Measurements from ENCODE around the gene ADGRB3. TPM values are rescaled to one million over a fixed set of nuclear protein-coding genes. Genes with fewer than 3 reads are reported as not detected.

The ADGRB3 gene
- total RNA-seq, 4 donors from 2014 or later, result 0.30 to 0.94 (median 0.35) TPM

GRCh38 chr6:69339163-69339550 lies 704.1 kb downstream of the ADGRB3 start:
- intact Hi-C loops (cut with DNase I; ENCODE audit: low total_unique reads), result no loop called here
- no peak for TF ChIP-seq CTCF (IDR thresholded peaks at IDR 0.05)
- no peak for TF ChIP-seq POLR2A (IDR thresholded peaks at IDR 0.05)
- DNase-seq (ENCODE audit: low spot score in 2 of 2), result no peak
- WGBS, 2 donors, result 69 to 72% methylated on average over 6 of the region's 6 CpGs
- no peak overlapping the region for H3K4me3 ChIP-seq (ENCODE audit: low read depth, poor library complexity, severe bottlenecking)

GRCh38 chr6:69340196-69340595 lies 705.1 kb downstream of the ADGRB3 start:
- intact Hi-C loops (cut with DNase I; ENCODE audit: low total_unique reads), result no loop called here
- no peak for DNase-seq (ENCODE audit: low spot score in 2 of 2)
- 50 to 96% methylated on average over 1 of the region's 1 CpG for WGBS, 2 donors
- no peak overlapping the region for H3K4me3 ChIP-seq (ENCODE audit: low read depth, poor library complexity, severe bottlenecking)
- no peak for TF ChIP-seq CTCF (IDR thresholded peaks at IDR 0.05)
- no peak for TF ChIP-seq POLR2A (IDR thresholded peaks at IDR 0.05)

DNA sequence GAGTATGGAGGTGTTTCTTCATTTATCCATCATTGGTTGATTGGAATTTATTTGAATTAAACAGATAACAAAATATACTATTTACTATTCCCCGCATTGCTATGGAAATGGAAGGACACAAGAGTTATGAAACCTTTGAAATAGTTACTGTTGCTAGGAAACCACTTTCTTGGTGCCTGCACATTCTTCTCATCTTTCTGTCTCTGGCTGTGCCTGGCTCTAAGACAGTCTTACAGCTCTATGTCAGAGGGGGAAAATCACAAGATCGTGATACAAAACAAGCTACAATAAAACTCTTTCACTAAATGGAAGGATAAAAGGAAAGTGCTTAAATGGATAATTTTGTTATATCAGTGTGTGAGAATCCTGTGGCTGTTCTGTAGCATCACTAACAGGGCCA lies 708.8 kb downstream of the ADGRB3 start:
- 66 to 78% methylated on average over 2 of the region's 2 CpGs for WGBS, 2 donors
- TF ChIP-seq CTCF (IDR thresholded peaks at IDR 0.05) (no peak), POLR2A (IDR thresholded peaks at IDR 0.05) (no peak)
- intact Hi-C loops (cut with DNase I; ENCODE audit: low total_unique reads), result no loop called here
- DNase-seq (ENCODE audit: low spot score in 2 of 2), result no peak
- no peak overlapping the region for H3K4me3 ChIP-seq (ENCODE audit: low read depth, poor library complexity, severe bottlenecking)

DNA sequence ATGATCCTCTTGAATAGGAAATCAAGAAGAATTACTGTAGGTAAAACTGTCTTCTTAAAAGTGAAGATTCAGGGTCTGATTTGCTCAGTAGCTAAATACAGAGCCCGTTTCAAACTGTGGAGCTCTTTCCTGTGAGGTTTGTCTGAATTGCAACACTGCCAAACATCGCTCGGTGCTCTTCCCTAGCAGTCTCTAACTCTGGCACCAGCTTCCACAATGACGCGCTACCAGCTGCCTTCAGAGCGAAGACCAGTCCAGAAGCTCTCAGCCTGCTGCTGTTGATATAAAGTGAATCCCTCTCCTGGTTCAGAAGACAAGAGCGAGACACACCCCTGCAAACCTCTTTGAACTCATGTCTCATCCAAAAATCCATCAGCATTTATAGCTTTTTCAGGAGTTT lies 714.7 kb downstream of the ADGRB3 start:
- TF ChIP-seq POLR2A (IDR thresholded peaks at IDR 0.05) (no peak), CTCF (IDR thresholded peaks at IDR 0.05) (no peak)
- DNase-seq (ENCODE audit: low spot score in 2 of 2), result no peak
- intact Hi-C loops (cut with DNase I; ENCODE audit: low total_unique reads), result loop anchor here (2.0 kb wide), 1 partner anchor 71 kb away; no protein-coding TSS in a partner anchor
- 62 to 73% methylated on average over 7 of the region's 7 CpGs for WGBS, 2 donors
- no peak overlapping the region for H3K4me3 ChIP-seq (ENCODE audit: low read depth, poor library complexity, severe bottlenecking)

- 87 to 88% methylated on average over 3 of the region's 3 CpGs for WGBS, 2 donors
- TF ChIP-seq CTCF (IDR thresholded peaks at IDR 0.05) (no peak), POLR2A (IDR thresholded peaks at IDR 0.05) (no peak)
- no peak overlapping the region for H3K4me3 ChIP-seq (ENCODE audit: low read depth, poor library complexity, severe bottlenecking)
- no peak for DNase-seq (ENCODE audit: low spot score in 2 of 2)
- intact Hi-C loops (cut with DNase I; ENCODE audit: low total_unique reads), result no loop called here
These were observed 727.1 kb downstream of the ADGRB3 start for GRCh38 chr6:69362209-69362608.

- H3K4me3 ChIP-seq (ENCODE audit: low read depth, poor library complexity, severe bottlenecking), result no peak overlapping the region
- intact Hi-C loops (cut with DNase I; ENCODE audit: low total_unique reads), result no loop called here
- 73 to 81% methylated on average over 1 of the region's 1 CpG for WGBS, 2 donors
- no peak for TF ChIP-seq POLR2A (IDR thresholded peaks at IDR 0.05)
- DNase-seq (ENCODE audit: low spot score in 2 of 2), result no peak
These were observed 731.7 kb downstream of the ADGRB3 start for GRCh38 chr6:69366831-69367230.

Data from lower leg skin (tissue), 4 donors.